NCI-H2227 (cell line): ENCODE measurements around the gene SHC1.

Experiments
- DNase-seq: peaks from one replicate; lab custom pipeline; 2025; ENCODE audit not compliant: unreplicated experiment; lab: John Stamatoyannopoulos, UW

Gene SHC1

DNA sequence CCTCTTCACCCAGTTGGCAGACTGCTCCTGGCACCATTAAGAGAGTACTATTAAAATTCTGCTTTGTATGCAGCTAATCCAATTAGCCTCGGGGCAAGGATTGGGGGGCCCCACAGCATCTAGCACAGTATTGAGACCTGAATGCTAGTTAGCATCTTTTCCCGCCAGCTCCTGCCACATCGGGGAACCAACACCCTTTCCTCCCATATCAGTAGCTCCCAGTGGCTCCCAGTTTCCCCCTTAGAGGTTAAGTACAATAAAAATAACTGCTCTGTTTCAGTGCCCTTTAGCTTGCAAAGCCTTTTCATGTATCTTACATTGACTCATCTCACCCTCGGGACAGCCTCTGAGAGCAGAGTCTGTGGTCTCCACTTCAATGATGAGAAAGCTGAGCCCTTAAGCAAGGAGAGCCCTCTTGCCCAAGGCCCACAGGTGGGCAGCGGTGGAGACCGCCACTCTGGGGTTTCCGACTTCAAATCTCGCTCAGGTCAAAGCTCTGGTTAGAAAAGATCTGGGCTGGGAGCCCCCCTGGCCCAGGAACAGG is 29.8 kb downstream of the SHC1 start:
- no peak for DNase-seq

DNA sequence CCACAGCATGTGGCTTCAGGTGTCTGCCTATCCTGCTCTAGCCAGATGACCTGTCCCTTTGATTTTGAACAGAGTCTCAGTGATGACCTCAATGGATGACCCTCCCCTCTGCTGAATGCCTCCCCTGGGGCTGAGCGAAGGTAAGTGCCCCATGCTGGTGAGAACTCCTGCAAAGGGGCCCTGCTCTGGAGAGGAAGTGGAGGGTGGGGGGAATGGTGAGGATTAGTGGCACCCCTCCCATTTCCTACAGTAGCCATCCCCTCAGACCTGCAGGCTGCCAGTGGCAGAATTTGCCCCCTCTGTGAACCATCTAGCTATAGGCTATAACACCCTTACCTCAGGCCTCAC is 30.4 kb downstream of the SHC1 start:
- DNase-seq = no peak

DNA sequence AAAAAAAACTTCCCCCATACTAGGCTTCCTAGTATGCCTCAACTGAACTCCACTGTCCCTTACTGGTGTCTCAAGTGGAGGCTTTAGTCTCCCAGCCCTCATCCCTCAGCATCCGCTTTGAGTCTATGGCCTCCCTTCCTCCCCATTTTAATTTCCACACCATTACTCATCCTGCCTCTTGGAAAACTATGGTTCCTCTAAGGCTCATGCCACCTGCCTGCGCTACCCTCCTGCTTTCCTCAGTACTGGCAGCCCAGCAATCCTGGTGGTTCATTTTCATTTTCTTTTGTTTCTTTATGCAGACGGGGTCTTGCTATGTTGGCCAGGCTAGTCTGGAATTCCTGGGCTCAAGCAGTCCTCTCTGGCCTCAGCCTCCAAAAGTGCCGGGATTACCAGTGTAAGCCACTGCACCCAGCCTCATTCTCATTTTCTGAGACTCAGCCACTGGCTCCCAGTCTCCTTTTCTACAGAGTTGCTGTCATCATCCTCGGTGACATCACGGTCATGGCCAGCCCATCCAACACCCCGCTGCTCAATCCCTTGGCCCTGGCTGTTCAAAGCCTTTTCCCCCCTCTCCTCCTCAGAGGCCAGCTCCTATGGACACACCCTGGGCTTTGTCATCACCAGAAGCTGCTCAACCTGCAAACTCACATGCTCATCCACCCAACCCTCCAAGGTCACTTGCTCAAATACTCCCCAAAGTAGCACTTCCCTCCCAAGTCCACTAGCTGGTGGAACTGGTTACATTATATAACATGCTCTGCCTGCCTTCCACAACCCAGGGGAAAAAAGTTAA is 31.7 kb downstream of the SHC1 start:
- no peak for DNase-seq

DNA sequence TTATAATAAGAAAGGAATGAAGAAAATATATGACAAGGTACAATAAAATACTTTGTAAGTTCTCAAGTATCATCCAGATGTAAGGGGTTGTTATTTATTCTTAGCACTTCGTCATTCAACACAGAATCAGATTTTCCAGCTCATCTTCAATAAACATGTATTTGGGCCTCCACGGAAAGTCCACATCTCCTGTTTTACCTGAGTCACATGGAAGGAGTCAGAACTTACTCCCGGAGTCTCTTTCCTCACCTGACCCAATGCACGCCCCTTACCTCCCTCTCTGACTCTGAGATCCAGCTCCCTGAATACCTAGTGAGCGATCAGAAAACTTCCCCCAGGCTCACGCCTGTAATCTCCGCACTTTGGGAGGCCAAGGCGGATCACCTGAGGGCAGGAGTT is 32.6 kb downstream of the SHC1 start:
- DNase-seq = no peak

DNA sequence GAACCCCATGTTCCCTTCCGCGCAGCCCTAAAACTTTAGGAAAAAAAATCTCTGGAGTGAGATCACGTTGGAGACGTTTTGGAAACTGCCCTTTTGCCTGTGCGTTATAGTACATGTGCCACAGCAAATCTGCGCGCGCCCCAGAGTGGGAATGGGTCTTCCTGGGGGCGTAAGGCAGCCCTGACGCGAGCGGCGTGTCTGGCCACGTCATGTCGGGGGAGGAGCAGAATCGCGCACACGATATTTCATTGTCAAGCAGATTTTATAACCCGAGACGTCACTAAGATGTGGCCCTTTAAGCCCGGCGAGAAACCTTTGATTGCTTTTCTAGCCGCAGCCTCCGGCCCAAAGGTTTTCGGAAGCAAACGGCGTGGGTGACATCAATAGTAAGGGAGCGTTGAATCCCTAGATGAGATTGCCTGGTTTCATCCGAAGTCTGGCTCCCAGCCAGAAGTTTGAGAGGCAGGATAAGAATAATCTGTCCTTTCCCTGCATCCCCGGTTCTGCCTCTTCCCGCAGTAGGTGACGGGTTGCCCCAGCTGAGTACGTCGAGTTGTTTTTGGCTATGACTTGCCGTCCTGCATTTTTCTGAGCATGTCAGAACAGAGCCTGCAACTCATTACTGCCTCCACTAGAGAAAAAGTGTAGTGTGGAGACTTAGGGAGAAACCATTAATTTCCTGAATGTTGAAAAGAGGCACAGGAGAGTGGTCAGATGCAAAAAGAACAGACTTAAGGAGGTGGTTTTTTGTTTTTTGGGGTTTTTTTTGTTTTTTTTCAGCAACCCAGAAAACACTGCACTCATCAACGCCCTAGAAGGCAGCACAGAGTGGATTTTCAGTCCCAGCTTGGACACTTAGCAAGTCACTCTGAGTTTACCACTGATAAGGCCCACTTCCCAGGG is 33.2 kb downstream of the SHC1 start:
- DNase-seq = peak; percentile 94

DNA sequence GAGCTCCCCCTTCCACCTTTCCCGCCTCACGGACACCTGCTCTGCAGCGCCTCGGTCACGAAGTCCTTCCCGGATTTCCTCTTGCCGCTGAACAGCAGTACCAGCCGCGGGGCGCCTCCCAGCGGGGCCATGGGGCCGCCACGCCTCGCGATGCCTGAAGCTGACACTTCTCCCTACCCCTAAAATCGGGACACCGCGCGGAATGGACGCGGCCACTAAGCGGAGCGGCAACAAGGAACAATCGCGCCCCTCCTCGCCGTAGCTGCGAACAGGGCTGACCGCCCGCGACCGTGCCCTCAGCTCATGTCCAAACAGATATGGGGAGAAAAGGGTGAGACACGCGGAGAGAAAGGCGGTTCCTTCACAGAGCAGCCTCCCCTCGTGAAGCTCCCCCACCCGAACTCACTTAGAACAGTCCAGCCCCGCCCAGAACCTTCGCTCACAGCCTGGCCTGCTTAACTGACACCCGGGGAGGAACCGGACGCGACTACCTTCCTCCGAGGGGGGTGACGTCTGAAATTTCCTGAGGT is 33.9 kb downstream of the SHC1 start, which contains the start of gene PMVK:
PMVK (minus strand) TSS at position 165 of the 530 bp plus-strand sequence; CDS start at position 131, 34 bp downstream.
- DNase-seq = peak; percentile 96

DNA sequence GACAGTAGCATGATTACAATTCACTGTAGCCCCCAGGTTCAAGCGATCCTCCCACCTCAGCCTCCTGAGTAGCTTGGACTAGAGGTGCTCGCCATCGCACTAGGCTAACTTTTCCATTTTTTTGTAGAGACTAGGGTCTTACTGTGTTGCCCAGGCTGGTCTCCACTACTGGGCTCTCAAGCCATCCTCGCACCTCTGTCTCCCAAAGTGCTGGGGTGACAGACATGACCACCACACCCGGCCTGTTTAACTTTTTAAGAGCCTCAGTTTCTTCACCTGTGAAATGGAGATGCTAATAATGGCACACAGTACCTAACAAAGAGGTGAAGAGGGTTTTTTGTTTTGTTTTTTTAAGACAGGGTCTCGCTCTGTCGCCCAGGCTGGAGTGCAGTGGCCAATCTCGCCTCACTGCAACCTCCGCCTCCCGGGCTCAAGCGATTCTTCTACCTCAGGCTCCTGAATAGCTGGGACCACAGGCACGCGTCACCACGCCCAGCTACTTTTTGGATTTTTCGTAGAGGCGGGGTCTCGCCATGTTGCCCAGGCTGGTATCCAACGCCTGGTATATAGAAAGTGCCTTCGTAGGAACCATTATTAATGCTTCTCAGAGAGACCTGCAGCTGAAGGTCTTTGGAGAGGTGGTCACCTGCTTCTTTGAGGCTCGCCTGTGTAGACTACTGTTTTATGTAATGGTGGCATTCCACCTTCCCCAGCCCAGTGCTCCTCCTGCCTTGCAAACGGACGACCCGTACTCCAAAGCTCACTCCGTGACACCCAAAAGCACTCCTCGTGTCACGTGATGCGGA is 34.6 kb downstream of the SHC1 start:
- no peak for DNase-seq

DNA sequence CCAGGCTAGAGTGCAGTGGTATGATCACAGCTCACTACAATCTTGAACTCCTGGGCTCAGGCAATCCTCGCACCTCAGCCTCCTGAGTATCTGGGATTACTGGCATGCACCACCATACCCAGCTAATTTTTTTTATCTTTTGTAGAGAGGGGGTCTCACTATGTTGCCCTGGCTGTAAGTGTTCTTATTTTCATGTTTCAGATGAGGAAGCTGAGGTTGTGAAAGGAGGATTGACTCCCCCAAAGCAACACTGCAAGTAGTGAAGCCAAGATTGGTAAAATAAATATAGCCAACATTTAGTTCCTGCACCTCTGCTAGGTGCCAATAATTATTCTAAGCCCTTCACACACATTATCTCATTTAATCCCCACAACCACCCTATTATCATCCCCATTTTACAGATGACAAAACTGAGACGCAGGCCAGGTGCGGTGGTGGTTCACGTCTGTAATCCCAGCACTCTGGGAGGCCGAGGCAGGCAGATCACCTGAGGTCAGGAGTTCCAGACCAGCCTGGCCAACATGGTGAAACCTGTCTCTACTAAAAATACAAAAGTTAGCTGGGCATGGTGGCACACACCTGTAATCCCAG is 36.1 kb downstream of the SHC1 start:
- DNase-seq = no peak

DNA sequence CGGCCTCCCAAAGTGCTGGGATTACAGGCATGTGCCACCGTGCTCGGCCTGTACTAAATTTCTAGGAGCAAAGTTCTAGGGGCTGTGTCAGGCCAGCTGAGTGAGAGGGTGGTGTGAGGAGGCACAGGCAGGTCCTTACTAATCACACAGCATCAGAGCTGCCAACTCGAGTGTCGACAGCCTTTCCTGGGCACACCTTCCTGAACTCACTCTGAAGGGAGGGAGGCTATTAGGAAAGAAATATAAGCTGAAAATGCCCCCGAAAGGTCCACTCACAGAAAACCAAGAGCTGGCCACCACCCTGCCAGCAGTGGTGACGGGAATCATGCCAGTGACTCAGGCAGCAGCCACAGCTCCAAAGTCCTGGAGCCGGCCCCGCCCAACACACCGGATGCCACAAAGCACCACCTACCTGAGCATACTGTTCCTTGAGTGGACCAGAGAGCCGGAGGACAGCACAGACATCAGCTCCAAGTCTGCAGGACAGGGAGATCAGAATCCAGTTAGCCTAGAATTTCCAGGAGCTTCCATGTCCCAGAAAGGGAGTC is 38.5 kb downstream of the SHC1 start:
- DNase-seq = no peak

DNA sequence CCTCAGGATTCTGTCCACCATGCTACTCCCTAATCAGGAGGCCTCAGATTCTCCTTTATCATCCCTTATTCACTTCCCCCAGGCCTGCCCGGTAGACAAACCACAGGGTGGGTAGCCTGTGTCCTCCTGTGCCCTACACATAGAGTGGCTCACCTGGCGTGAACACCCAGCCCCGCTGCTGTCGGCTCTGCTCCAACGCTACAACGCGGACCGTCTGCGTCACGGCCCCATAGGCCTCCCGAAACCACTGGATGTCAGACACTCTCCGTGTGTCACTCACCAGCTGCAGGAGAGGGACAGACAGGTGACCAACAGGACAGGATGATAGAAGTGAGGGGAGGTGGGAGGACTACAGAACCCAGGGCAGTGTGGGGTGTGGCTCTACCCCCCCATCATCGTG is 44.3 kb downstream of the SHC1 start:
- DNase-seq = no peak

DNA sequence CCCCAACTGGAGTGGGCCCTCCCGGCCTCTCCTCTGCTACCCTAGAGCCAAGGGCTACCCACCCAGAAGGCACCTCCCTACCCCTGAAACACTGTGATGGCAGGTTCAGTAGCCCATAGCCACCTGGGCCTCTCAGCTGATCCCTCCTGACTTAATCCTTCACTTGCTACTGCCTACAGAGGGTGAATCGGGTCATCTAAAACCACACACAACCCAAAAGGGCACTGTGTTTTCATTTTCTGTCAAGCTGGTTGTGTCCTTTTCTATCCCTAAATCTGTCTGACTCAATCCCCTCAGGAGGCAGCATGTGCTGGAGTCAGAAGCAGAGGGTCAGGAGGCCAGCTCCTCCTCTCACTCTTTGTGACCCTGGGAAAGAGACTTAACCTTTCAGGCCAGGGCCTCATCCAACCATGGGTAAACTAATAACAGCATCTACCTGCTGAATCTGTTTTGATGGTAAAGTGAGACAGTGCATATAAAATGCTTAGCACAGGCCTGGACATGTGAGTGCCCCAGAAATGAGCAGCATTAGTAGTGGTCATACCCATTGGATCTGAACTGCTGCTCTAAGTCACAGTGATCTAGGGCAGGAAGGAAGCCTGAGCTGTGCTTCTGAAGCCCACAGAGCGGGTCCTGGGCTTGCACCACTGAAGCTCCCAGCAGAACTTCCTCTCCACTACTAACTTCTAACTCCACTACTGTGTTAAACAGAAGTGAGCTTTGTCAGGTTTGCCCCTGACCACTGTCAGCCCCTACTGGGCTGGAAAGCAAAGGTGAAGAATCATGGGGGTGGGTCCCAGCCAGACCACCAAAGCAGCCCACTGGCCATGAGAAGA is 45.0 kb downstream of the SHC1 start:
- DNase-seq = no peak

DNA sequence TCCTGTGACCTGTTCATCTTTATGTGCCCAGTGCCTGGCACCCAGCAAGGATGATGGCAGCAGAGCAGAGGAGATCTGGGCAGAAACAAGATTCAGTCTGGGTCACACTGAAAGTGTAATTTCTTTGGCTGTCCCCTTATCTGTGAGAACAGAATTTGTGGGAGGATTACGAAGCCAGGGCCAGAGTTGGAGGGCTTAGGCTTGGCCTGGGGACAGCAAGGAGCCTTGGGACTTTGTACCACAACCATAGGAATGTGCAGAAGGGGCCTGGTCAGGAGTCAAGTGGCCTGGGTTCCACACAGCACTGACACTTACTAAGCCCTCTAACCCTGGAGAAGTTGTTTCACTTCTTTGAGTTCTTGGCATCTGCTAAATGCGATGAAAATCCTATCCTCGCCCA is 46.9 kb downstream of the SHC1 start:
- DNase-seq = no peak

DNA sequence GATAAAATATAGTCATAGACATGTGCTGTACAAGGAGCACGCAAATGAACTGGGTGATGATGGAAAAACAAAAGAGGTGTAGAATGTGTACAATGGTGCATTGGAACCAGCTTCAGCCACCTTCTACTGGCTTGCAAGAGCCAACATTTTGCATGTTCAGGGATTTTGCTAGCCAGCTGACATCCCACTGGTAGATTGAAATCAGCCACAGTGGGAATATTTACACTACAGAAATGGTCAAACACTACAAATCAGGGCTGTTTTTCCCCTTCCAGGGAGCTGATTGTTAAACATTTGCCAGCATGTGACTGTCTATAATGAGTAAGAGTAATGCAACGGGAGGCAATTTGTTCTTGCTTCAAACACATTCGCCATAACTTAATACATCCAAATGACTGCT is 57.3 kb downstream of the SHC1 start:
- no peak for DNase-seq

DNA sequence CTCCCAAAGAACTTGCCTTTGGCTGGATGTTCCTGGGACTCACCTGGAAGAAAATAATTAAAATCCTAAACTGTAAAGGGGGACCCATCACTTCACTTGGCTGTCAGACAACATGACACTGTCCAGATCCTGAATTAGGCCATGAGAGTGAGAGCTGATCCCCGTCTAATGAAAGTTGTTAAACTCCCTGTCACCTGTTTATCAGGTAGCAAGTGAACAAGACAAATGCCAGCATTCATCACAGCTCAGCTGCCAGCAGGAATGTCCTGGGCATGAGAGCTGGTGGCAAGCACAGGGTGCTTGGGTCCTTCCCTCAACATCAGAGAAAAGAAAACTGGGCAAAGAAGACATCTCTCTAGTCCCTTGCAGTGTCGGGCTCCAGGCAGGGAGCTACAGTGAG is 57.8 kb downstream of the SHC1 start:
- no peak for DNase-seq
